IPS-18a (cell line): ENCODE data around the gene TTC28.
A peak's percentile ranks its signal among the peaks of the same experiment; 100 is the strongest.

Experiments
- H3K27ac ChIP-seq: one replicate; pipeline ENCODE4 v1.5.1; 2013; ENCODE audit warnings: low read length
- H3K27me3 ChIP-seq: one replicate; pipeline ENCODE4 v1.6.1; 2013; ENCODE audit warnings: mild to moderate bottlenecking, low read length; ENCODE audit not compliant: control insufficient read depth, insufficient read depth
- H3K36me3 ChIP-seq: one replicate; pipeline ENCODE4 v1.6.1; 2013; ENCODE audit warnings: low read depth, low read length; ENCODE audit not compliant: control insufficient read depth
- H3K4me1 ChIP-seq: one replicate; pipeline ENCODE4 v1.6.1; 2013; ENCODE audit warnings: low read depth, low read length; ENCODE audit not compliant: control insufficient read depth
- H3K4me3 ChIP-seq: one replicate; pipeline ENCODE4 v1.5.1; 2013; ENCODE audit warnings: low read length
- H3K9ac ChIP-seq: one replicate; pipeline ENCODE4 v1.6.1; 2013; ENCODE audit warnings: mild to moderate bottlenecking, low read length, moderate library complexity
- H3K9me3 ChIP-seq: one replicate; pipeline ENCODE4 v1.6.1; 2013; ENCODE audit warnings: low read depth, low read length; ENCODE audit not compliant: control insufficient read depth

Gene TTC28

DNA sequence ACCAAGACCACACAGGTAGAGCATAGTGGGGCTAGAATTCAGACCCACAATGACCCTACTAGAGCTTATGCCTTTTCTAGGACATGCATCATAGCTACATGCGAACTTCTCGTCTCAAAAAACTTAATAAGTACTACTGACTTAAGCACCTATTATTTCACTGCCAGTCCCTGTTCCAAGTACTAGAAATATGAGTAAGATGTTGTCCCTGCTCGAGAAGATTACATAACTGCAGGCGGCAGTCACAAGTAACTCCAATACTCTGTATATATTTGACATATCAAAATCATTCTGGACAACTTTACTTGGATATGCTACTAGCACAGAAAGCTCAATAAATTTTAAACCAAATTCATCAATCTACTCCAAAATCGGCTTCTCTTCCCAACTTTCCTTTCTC is 235.0 kb downstream of the TTC28 start:
- no peak overlapping the region for H3K4me3 ChIP-seq
- no peaks in the 10 kb centered on the region for H3K9me3 ChIP-seq
- no peak overlapping the region for H3K27ac ChIP-seq
- H3K27me3 ChIP-seq: peaks cover 4% of the 10 kb centered on the region
- peaks cover 6% of the 10 kb centered on the region for H3K4me1 ChIP-seq
- no peaks in the 10 kb centered on the region for H3K36me3 ChIP-seq
- no peak overlapping the region for H3K9ac ChIP-seq

DNA sequence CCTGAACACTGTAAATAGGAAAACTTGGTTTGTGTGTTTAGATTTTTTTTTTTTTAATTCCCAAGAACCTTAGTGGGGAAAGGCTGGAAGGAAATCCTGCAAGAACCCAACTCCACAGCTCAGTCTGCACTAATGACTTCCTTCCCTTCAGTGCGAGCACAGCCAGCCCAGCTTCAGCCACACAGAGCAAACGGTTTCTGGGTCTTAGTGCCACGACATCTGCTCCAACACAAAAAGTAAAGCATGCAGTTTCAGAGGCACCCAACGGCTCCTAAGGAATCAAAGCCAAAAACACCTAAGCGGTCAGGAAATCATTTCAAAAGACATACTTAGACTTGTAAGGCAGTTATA is 236.1 kb downstream of the TTC28 start:
- H3K4me3 ChIP-seq: peak overlapping the region; percentile 85
- peaks cover under 1% of the 10 kb centered on the region for H3K4me1 ChIP-seq
- peaks cover 4% of the 10 kb centered on the region for H3K27me3 ChIP-seq
- H3K9me3 ChIP-seq: no peaks in the 10 kb centered on the region
- H3K27ac ChIP-seq: no peak overlapping the region
- H3K36me3 ChIP-seq: no peaks in the 10 kb centered on the region
- peak overlapping the region; percentile 63 for H3K9ac ChIP-seq

DNA sequence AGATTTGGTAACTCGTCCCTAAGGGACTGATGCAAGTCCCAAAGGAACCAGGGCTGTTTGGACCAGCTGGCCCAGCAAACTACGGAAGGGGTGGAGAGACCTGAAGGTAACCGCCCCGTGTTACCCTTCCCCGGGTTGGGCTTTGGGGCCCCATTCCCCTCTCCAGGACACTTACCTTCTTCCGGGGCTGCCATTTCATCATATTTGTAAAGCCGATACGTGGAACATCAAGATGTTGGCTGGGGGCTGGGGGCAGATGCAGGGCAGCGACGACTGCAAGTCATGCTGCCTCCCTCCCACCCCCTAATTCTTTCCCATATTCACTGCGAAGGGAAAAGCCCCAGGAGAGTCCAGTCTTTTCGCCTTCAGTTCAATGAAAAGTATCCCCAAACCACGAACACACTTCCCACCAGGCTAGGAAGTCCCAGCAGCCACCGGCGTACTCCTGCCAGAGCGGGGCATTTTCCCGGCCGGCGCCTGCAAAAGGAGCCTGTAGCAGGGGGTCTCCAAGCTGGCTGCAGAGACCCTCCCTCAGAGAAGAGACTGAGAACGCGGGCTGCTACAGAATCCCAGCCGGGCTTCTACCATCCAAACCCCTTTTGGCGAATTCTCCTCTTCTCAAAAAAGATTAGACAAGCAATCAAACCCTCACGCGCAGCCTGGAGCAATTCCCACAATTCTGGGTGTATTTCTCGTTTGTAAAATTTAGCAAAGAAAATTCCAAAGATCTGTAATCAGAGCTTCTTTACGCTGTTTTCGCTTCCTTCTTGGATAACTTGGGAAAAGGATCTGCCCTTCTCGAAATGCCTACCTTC is 236.7 kb downstream of the TTC28 start:
- no peak overlapping the region for H3K27ac ChIP-seq
- peak overlapping the region; percentile 85 for H3K4me3 ChIP-seq
- peaks cover 4% of the 10 kb centered on the region for H3K27me3 ChIP-seq
- no peaks in the 10 kb centered on the region for H3K4me1 ChIP-seq
- no peaks in the 10 kb centered on the region for H3K36me3 ChIP-seq
- no peaks in the 10 kb centered on the region for H3K9me3 ChIP-seq
- peak overlapping the region; percentile 63 for H3K9ac ChIP-seq

DNA sequence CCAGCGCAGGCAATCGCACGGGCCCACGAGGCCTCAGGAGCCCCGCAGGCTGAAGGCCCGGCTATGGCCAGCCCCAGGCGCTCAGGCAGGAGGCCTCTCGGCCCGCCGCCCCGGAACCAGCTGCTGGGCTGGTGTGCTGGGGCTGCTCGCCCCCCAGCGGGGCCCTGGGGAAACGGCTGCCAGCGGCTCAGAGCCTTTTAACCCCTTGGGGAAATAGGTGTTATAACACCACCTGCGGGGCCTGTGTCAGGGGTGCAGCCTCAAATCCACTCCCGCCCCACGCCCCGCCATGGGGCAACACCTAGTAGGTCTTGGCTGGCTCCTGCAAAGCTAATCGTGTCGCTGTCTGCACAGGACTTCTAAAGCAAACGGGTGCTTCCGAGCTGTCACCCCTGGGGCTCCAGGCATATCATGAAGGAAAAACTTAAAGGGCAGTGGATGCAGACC is 237.4 kb downstream of the TTC28 start:
- H3K27ac ChIP-seq: no peak overlapping the region
- H3K36me3 ChIP-seq: no peaks in the 10 kb centered on the region
- H3K9ac ChIP-seq: peak overlapping the region; percentile 63
- H3K27me3 ChIP-seq: peaks cover 4% of the 10 kb centered on the region
- peak overlapping the region; percentile 85 for H3K4me3 ChIP-seq
- H3K4me1 ChIP-seq: no peaks in the 10 kb centered on the region
- H3K9me3 ChIP-seq: no peaks in the 10 kb centered on the region

DNA sequence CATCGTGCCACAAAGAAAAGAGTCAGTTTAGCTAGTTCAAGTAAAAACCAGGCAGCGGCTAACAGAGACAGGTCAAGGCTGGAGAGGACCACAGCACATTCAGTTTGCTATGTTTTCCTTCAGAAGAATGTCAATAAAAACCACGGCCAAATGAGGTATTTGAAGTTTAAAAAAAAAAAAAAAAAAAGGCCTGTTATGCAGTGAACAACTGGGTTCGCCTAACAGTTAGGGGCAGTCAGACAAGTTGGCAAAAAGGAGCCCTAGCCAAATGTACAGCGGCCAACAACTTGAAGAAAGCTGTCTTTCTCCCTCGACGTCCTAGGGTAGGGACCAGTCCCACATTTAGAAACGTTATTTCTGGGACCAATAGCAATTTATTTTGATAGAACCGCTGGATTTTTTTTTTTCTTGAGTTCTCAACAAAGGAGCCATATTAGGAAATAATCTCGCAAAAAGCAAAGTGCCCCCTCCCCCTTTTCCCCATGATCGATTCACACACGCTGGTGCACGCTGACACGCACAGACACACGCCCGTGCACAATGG is 237.8 kb downstream of the TTC28 start:
- H3K27me3 ChIP-seq: peaks cover 4% of the 10 kb centered on the region
- no peaks in the 10 kb centered on the region for H3K36me3 ChIP-seq
- H3K4me1 ChIP-seq: no peaks in the 10 kb centered on the region
- H3K9ac ChIP-seq: peak overlapping the region; percentile 63
- peak overlapping the region; percentile 85 for H3K4me3 ChIP-seq
- H3K27ac ChIP-seq: no peak overlapping the region
- H3K9me3 ChIP-seq: no peaks in the 10 kb centered on the region

DNA sequence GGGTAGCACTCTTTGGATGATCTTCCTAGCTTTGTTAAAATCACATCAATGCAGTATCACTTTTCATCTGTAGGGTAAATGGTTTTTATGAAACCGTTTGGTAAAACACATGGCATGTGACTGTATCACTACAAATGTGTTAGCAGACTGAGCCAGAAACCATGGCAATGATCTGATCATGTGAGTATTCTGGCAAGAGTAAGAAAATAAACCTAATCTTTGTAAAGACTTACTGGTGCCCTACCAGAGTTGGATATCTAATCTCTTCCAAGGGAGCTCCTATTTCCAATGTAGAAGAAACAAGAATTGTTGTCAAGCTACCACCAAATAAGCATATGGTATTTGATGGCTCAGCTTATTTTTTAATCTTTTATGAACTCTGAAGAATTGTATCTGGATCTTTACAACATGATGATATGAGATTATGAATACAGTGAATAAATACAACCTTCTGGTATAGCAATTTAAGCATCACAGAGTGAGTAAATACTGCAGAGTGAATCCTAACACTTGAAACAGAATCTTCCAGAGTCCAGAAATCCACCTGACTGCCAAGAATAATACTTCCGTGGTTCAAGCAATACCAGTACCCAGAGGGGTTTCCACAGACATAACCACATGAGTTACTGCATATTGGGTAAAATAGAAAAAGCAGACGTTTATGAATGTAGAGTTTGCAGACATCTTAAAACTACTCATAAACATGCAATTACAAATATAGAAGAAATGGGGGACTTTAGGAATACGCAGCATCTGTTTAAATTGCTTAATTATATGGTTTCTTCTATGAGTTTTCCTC is 238.8 kb downstream of the TTC28 start:
- H3K36me3 ChIP-seq: no peaks in the 10 kb centered on the region
- H3K27ac ChIP-seq: no peak overlapping the region
- H3K9ac ChIP-seq: no peak overlapping the region
- H3K27me3 ChIP-seq: peaks cover 4% of the 10 kb centered on the region
- no peak overlapping the region for H3K4me3 ChIP-seq
- H3K9me3 ChIP-seq: no peaks in the 10 kb centered on the region
- H3K4me1 ChIP-seq: no peaks in the 10 kb centered on the region

DNA sequence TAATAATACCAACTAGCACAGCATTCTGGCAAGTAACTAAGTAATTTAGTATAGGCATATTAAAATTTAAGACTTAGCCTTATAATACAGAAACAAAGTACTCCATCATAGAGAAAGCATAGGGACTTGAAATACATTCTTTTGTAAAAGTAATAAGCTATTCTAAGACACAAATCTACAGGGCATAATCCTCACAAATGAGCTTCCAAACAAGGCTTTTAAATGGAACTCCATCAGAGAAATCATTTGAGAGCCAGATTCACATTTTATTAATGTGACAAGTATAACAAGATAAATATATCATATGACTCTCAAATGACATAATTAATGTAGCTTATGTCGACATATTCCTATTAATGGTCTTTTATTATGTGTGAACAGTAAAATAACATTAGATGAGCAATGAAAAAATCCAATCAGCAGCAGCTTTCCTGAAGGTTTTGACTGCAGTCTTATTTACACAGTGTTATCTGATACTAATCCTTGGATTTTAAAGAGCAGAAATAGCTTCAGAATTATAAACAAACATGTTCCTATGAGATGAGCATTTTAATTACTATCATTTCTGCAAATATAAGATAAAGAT is 241.4 kb downstream of the TTC28 start:
- Histone ChIP-seq H3K4me1 (no peaks in the 10 kb centered on the region), H3K27ac (no peak overlapping the region), H3K9ac (no peak overlapping the region)

DNA sequence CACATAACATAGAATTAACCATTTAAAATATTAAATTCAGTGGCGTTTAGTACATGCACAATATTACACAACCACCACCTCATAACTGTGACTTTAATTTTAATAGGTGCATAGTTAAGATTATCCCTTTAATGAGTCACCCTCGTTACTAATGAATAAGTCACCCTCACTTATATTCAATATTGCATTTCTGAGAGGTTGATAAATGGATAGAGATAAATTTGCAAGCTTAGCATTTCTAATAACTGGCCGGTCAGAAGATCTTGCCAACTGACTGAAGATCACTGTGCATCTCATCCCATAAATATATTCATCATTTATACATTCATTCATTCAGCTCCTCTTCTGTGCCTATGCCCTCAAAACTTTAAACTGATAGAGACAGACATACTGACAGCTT is 243.7 kb downstream of the TTC28 start:
- H3K27me3 ChIP-seq: no peaks in the 10 kb centered on the region
- H3K4me1 ChIP-seq: no peaks in the 10 kb centered on the region
- H3K4me3 ChIP-seq: no peak overlapping the region
- no peak overlapping the region for H3K9ac ChIP-seq
- H3K9me3 ChIP-seq: no peaks in the 10 kb centered on the region
- no peak overlapping the region for H3K27ac ChIP-seq
- H3K36me3 ChIP-seq: no peaks in the 10 kb centered on the region

More for the DNA sequence above, 241.4 kb downstream of the TTC28 start:
- Histone ChIP-seq H3K36me3 (no peaks in the 10 kb centered on the region), H3K4me3 (no peak overlapping the region), H3K27me3 (peaks cover 4% of the 10 kb centered on the region), H3K9me3 (no peaks in the 10 kb centered on the region)

DNA sequence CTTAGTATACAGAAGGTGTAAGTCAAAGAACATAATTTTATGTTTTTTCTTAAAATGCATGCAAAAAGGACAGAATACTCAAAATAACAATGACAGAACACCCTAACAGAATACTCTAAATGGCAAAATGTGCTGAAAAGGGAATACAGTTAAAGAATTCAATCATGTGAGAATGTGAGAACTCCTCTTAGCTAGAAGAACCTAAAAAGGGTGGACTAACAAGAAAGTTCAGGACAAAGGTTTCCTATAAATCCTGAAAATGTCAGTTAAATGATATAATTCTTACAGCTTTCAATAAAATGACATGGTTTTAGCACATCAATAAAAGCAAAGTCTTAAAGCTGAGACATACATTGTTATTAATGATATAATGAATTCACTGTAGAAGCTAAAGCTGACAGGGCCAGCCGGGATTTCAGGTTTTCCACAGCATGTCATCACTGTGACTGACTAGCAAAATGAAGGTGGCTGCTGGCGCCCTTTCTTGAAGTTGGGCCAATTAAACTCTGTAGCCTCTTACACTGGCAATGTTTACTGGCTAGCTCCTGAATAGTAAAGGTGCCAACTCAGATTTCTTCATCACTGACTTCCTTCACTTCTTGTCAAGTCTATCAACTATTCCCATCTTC is 244.4 kb downstream of the TTC28 start:
- Histone ChIP-seq H3K36me3 (no peaks in the 10 kb centered on the region), H3K9ac (no peak overlapping the region), H3K27me3 (no peaks in the 10 kb centered on the region), H3K9me3 (no peaks in the 10 kb centered on the region), H3K27ac (no peak overlapping the region), H3K4me3 (no peak overlapping the region), H3K4me1 (no peaks in the 10 kb centered on the region)

DNA sequence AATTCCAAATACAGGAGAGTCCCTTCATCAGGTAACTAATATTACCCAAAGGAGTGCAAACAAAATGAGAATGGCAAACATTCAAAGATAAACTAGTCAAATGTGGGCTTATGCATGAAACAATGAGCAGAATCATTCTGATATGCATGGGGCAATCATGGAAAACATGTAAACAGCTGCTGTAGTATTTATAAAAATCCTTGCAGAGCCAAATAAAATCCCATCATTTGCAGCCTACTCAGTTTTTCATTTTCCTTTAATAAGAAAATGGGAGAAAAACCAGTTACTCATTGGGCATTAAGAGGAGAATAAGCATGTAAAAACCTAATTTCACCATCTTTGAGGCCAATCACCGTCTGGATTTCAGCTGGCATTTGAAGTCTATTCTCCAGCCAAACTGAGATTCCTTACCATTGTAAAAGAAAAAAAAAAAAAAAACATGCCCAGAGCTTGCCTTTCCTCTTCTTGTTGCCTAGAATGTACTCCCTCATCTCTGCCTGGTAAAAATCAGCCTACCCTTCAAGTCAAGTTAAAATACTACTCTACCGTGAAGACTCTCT is 249.1 kb downstream of the TTC28 start:
- Histone ChIP-seq H3K27ac (no peak overlapping the region), H3K36me3 (no peaks in the 10 kb centered on the region), H3K4me3 (no peak overlapping the region), H3K4me1 (no peaks in the 10 kb centered on the region), H3K9ac (no peak overlapping the region), H3K9me3 (no peaks in the 10 kb centered on the region), H3K27me3 (no peaks in the 10 kb centered on the region)

DNA sequence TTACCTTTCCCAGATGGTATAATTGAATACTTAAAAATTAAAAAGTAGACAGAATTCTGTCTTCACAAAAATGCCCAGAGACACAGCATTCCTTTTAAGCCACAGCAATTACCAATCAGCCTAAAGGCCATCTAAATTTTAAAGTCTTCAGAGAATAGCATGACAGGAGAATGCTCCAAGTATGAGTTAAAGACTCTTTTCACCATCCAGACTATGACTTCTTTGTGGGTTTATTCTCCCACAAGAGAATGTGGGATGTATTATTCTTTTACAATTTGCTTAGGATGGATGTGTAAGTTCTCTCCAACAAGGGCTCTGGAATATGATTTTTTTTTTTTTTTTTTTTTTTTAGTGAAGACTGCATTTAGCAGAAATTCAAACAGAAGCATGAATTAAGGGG is 249.9 kb downstream of the TTC28 start:
- Histone ChIP-seq H3K9ac (no peak overlapping the region), H3K27ac (no peak overlapping the region), H3K9me3 (no peaks in the 10 kb centered on the region), H3K36me3 (no peaks in the 10 kb centered on the region), H3K4me3 (no peak overlapping the region), H3K4me1 (peaks cover 5% of the 10 kb centered on the region), H3K27me3 (no peaks in the 10 kb centered on the region)
